Measurements from ENCODE around the gene NFE2.
"Not testable (repeated sequence)": the region's sequence is repeated elsewhere in the genome, so short reads cannot be mapped to it uniquely, and the experiment has no call there.

NFE2 gene

DNA sequence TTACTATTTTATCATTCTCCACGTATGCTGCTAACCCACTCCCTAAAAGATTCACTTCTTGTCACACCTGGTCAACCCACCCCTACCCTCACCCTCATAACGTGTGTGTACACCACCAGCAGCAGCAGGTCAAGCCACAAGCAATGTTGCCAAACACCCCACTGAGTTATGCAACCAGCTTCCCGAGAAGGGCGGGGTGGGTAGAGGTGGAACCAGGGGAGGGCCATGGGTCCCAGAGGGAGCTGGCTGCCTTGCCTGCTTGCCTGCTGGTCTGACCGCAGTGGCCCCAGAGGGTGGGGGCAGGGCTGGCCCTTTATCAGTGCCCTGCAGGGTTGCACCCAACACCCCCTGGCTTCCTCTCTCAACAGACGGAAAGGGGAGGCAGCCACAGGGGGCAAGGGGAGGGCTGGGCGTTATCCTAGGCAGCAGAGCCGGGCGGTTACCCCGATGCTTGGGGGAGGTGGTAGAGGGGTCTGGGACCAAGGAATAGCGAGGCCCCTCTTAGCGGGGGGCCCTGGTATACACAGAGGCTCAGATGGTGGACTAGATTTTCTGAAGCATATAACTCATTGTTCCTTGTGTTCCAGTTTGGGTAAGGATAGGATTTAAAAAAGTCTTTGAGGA is 3.5 kb upstream of the NFE2 start:
- DNase-seq, result peak in 2 of 5 experiments; percentile 33 to 68

- no peak for DNase-seq
Observed at GRCh38 chr12:54303640-54304039, 2.8 kb upstream of the NFE2 start.

DNA sequence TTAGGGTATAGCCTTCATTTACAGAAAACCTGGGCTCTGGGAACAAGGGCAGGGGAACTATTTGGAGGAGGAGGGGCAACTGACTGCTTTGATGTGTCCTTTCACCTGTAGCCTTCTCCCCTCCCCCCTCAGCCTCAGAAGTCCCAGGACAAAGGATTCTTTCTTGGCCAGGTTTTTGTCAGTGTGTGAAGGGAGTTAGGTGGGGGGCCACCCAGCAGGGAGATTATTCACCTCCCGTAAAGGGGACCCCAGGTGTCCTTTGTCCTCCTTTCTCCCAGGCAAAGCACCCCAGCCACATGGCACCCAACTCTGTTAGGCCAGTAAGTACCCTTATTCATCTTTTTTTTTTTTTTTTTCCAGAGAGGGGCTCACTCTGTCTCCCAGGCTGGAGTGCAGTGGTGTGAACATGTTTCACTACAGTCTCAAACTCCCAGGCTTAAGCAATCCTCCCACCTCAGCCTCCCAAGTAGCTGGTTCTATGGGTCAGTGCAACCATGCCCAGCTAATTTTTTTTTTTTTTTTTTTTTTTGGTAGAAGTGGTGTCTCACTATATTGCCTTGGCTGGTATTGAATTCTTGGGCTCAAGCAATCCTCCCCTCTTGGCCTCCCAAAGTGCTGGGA is 723 bp upstream of the NFE2 start:
- no peak for DNase-seq

GRCh38 chr12:54300225-54300731 is 537 bp downstream of the NFE2 start:
- no peak for DNase-seq

DNA sequence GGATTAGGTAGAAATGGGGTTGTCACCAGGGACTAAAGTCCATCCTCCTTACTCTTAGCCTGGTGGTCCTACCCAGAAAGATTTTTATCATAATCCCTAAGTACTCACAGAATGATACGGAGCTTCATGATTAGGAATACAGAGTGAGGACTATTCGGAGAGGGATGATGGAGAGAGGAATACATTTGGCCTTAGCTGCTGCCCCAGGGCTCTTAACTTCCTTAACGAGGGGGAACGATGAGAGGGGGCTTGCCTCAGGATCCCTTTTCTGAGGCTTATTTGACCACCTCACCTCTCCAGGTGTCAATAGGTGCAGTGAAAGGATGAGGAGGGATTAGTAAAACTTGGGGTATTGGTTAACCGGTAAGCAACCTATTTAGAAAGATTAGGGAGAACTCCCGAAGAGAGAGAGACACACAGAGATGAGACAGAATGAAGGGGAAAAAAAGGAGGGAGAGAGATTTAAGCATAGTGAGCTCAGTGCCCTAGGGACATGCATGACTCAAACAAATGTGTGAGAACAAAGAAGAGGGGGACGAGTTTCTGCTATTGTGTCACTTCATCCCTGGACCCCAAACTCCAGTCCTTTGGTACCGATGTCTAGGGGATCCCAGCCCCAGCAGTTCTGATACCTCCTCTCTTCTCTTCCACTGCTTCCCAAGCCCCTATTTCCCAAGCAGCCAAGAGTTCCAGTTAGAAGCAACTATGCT is 1.1 kb downstream of the NFE2 start:
- no peak for DNase-seq

- DNase-seq, result no peak
Observed at GRCh38 chr12:54298904-54299303, 1.9 kb downstream of the NFE2 start.

GRCh38 chr12:54296393-54297099 is 4.3 kb downstream of the NFE2 start:
- no peak for DNase-seq

GRCh38 chr12:54294953-54295566 is 5.8 kb downstream of the NFE2 start:
- no peak for DNase-seq

GRCh38 chr12:54294152-54294952 is 6.5 kb downstream of the NFE2 start:
- DNase-seq, result peak in 4 of 5 experiments; percentile 18 to 48 (median 44)

DNA sequence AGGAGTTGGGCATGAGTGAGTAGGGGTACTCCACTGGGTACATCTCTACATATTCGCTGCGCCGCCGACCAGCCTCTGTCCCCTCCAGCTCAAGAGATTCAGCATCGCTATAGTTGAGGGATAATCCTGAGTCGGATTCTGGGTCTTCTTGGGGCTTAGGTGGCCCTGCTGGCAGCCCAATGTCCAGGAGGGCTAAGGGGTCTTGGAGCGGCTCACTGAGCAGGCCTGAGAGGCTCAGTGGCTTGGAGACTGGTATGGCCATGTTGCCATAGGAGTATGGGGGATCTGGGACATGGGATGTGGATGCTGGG is 7.9 kb downstream of the NFE2 start:
- DNase-seq, result no peak

DNA sequence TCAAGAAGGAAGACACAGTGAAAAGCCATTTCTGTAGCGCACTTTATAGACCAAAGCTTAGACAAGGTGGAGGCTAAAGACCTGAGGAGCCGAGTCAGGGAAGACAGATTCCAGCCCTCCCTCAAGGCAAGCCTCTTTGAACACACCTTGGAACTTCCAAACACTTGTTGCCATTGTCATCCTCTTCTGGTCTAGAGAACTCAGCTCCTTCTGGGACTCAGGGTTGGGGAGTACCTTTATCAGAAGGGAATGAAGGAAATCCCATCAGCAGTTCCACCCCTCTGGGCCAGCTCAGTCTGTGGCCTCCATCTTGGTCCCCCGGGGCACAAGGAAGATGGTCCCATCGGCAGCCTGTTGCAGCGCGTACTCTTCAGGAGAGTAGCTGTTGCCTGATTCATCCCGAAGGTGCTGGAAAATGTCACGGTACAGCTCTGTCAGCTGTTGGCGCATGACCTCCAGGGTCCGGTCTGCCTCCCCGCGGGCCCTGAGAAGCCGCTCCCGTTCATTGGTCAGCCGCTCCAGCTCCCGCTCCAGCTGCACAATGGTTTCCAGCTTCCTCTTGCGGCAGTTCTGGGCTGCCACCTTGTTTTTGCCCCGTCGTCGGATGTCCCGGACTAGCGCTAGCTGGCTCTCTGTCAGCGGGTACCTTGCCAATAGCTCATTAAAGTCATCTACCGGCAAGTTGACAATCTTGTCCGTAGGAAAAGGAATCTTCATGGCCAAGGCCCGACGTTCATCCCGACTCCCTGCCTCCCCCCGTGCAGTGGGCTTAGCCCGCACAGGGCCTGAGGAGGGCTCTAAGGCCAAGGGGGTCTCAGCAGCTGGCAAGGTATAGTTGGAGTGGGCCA is 8.5 kb downstream of the NFE2 start:
- no peak for DNase-seq

DNA sequence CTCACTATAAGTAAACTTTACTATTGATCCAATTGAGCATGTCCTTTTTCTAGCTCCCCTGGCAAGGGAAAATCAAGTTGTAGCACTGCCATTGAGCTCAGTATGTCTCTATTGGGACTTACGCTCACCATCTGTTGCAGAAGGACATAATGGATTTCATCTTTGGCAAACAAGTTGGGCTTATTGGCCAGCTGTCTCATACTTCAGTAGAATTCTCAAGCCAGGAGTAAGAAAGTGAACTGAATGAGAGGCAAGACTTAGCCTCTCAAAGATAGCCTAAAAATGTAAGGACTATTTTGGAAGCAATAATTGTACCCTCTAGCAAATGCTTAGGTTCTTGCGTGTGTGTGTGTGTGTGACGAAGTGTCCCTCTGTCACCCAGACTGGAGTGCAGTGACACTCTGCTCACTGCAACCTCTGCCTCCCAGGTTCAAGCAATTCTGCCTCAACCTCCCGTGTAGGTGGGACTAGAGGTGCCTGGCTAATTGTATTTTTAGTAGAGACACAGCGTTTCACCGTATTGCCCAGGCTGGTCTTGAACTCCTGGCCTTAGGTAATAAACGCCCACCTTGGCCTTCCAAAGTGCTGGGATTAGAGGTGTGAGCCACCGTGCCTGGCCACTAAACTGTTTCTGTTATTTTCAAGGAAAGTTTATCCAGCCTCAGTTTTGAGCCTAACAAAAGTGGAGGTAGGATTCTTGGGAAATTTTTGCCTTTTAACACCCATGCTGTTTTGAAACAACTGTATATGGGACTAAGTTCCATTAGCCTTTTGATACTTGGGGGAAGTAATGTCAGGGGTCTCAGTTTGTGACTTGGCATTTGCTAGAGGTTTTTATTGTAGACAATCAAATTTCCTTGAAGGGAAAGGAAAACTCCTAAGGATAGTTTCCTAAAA is 13.3 kb downstream of the NFE2 start:
- no peak for DNase-seq

DNA sequence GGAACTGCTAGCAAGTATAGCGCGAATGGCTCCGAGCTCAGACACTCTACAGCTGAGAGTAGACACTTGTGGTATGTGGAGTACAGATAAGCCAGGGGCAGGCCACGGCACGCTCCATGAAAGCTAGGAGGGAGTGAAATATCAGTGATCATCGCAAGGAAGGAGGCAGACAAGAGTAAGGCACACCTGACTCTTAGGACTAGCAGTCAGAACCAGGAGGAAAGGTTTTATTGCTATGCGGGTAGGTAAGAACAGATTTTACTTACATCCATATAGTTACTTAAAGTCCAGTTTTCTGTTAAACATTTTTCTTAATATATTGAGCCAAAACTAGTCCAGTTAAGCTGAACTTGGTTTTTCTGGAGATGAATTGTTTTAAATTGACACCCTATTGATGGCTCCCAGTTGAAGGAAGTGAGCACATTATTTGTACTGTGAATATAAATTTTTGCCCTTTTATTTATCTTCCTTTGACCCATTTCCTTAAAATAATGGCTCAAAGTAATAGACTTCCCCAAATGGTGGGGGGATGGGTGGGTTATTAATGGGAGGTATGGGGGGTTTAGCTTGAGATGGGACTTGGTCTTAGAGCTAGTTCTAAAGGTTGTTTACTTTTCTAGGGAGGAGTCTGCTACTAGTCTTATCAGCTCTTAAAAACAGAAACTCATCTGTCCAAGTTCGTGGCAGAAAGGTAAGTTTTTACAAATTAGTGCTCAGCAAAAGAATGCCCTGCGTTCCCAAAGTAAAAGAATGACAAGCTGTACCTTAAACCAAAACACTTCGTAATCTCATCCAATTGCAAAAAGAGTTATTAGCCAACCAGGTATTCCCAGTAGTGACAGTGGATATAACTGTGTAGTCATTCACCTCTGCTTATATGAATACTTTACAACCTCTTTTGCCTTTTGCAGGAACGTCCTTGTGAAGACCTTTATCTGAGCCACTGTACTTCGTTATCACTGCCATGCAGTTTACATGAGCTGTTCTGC is 14.5 kb downstream of the NFE2 start:
- DNase-seq, result no peak

DNA sequence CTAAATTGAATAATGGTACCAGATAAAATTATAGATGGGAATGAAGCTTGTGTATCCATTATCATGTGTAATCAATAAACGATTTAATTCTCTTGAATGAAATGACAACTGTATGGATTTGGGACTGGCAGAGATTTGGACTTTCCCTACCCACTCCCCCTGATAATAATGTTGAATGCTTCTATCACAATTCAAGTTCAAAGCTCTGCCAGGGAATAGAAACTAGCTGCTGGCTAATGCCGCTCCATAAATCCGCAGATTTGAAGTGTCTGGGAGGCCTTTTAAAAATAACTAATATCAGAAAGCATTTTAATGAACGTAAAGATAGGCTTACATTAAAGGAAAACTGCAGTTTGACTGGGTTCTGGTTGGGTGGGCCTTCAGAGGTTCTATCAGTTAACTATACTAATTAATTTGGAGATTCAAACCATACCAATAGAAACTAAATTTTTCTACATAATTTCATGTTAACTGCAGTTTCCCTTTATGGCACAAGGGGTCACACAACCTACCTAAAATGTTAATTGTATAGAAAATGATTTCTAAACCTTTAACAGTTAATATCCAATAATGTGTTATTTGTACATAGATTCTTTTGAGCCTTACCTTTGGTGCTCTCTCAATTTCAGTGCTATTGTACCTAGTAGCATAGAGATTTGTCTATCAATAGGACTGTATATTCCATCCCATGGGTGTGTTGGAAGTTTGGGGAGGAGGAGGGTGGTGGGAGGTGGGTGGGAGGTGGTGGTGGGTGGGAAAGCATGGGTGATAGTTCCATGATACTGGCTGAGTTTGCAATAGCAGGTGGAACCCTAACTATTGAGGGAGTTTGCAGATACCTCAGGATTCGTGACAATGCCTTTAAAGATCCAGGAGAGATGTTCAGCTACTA is 15.4 kb downstream of the NFE2 start:
- DNase-seq, result no peak

DNA sequence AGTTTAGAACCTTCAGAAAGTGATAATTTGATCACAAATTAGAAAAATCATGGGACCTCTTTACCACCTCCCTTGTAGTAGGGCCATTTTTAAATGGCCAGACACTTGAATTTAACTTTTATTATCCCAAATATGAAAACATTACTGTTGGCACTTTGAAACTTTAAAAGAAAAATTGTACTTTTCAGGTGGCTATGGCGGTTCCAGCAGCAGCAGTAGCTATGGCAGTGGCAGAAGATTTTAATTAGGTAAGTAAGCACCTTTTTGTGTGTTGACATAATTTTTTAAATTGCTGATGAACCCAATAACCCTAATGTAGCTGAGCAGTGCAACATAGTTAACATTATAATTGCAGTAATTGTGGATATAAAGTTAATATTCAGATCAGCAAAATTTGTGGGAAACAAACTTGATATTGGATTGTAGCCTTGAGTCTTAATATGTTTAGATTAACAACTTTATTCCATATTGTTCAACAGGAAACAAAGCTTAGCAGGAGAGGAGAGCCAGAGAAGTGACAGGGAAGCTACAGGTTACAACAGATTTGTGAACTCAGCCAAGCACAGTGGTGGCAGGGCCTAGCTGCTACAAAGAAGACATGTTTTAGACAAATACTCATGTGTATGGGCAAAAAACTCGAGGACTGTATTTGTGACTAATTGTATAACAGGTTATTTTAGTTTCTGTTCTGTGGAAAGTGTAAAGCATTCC is 16.6 kb downstream of the NFE2 start:
- DNase-seq, result not testable (repeated sequence)

- peak in 2 of 5 experiments; percentile 32 to 35 for DNase-seq
Observed at GRCh38 chr12:54282949-54283593, 17.7 kb downstream of the NFE2 start.
